Fibroblast of mammary gland (primary cell): ENCODE results near the gene BPTF.
A peak's percentile ranks its signal among the peaks of the same experiment; 100 is the strongest.

Experiments used
- DNase-seq: peaks from one replicate; pipeline ENCODE4 v3.0.0-alpha.2; 2010; ENCODE audit warnings: low read depth
- H3K4me3 ChIP-seq: 2 replicates; pipeline ENCODE4 v1.5.1; 2011; ENCODE audit warnings: low read depth, mild to moderate bottlenecking, low read length, moderate library complexity; ENCODE audit not compliant: control insufficient read depth
- TF ChIP-seq, protein P1 (sequence below): conservative IDR thresholded peaks from 2 replicates; pipeline ENCODE4 v1.5.1; 2011; ENCODE audit warnings: low read depth, low read length, inconsistent platforms; ENCODE audit not compliant: control insufficient read depth, insufficient read depth

The BPTF gene, protein sequence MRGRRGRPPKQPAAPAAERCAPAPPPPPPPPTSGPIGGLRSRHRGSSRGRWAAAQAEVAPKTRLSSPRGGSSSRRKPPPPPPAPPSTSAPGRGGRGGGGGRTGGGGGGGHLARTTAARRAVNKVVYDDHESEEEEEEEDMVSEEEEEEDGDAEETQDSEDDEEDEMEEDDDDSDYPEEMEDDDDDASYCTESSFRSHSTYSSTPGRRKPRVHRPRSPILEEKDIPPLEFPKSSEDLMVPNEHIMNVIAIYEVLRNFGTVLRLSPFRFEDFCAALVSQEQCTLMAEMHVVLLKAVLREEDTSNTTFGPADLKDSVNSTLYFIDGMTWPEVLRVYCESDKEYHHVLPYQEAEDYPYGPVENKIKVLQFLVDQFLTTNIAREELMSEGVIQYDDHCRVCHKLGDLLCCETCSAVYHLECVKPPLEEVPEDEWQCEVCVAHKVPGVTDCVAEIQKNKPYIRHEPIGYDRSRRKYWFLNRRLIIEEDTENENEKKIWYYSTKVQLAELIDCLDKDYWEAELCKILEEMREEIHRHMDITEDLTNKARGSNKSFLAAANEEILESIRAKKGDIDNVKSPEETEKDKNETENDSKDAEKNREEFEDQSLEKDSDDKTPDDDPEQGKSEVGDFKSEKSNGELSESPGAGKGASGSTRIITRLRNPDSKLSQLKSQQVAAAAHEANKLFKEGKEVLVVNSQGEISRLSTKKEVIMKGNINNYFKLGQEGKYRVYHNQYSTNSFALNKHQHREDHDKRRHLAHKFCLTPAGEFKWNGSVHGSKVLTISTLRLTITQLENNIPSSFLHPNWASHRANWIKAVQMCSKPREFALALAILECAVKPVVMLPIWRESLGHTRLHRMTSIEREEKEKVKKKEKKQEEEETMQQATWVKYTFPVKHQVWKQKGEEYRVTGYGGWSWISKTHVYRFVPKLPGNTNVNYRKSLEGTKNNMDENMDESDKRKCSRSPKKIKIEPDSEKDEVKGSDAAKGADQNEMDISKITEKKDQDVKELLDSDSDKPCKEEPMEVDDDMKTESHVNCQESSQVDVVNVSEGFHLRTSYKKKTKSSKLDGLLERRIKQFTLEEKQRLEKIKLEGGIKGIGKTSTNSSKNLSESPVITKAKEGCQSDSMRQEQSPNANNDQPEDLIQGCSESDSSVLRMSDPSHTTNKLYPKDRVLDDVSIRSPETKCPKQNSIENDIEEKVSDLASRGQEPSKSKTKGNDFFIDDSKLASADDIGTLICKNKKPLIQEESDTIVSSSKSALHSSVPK (N-terminal part only)

DNA sequence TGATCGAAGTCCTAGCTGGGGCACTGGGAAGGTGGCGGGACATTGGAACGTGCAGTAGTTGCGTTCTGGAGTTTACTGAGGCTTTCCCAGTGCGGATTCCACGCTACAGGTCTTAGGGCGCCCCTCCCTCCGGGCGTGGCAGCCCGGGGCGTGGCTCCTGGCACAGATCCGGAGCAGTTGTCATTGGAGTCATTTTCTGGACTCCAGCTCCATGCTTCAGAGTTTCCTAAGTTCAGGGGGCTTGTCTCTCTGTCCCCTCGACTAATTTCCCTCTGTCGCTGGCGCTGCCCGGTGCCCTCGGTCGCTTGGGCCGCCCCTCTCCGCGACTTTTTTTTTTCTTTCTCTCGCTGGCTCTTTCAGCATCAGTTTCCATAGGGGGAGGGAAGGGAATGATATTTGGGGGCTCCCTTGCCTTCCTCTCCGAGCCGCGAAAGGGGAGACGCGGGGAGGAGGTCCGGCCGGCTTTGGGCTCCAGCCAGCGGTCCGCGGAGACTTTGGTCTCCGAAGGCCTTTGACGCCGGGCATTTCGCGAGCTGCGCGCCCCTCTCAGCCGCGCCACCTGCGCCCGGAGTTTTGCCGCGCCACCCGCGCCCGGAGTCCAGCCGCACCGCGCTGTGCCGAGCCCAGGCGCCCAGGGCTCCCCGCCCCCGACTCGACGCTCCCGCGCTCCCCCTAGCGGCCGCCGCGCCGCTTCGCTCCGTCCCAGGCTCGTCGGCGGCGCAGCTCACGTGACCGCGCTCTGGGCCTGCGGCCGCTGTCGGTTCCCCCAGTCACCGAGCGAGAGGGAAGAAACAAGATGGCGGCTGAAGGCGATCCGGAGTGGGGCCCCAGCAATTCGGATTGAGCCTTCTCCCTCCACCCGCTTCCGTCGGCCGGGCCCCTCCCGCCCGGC, at the start of gene BPTF:
Gene BPTF (plus strand): TSS at position 769 of the 892 bp plus-strand sequence. CDS start 222 bp downstream, outside the sequence.
- TF ChIP-seq, protein P1, sequence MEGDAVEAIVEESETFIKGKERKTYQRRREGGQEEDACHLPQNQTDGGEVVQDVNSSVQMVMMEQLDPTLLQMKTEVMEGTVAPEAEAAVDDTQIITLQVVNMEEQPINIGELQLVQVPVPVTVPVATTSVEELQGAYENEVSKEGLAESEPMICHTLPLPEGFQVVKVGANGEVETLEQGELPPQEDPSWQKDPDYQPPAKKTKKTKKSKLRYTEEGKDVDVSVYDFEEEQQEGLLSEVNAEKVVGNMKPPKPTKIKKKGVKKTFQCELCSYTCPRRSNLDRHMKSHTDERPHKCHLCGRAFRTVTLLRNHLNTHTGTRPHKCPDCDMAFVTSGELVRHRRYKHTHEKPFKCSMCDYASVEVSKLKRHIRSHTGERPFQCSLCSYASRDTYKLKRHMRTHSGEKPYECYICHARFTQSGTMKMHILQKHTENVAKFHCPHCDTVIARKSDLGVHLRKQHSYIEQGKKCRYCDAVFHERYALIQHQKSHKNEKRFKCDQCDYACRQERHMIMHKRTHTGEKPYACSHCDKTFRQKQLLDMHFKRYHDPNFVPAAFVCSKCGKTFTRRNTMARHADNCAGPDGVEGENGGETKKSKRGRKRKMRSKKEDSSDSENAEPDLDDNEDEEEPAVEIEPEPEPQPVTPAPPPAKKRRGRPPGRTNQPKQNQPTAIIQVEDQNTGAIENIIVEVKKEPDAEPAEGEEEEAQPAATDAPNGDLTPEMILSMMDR, result peak; percentile 41
- peak within 1 kb of the TSS; percentile 87 for H3K4me3 ChIP-seq
- DNase-seq, result peak; percentile 84

DNA sequence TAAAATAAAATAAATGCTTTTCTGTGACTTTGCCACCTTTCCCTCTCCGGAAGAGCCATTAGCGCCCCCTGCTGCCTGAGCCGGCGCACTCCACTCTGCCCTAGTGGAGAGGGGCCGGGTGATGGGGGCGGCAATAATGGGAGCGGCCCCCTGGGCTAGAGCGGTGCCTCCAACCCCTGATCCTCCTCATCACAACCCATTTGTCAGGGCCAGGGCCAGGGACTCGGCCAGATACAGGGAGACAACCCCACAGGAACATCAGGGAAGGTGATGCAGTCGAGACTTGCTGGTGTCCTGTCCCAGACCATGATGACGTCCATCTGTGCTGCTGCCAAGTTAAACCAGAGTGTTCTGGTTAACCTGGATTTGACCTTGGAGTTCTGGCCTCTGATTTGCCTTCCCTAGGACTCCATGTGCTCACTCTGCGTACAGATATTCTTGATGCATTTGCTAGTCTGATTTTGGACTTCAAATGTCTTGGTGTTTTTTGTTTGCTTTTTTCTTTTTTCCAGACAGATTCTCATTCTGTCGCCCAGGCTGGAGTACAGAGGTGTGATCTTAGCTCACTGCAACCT, 46.1 kb upstream of the BPTF start:
- peak; percentile 92 for DNase-seq
- no peak overlapping the region for H3K4me3 ChIP-seq
- TF ChIP-seq, protein P1, result peak; percentile 55

DNA sequence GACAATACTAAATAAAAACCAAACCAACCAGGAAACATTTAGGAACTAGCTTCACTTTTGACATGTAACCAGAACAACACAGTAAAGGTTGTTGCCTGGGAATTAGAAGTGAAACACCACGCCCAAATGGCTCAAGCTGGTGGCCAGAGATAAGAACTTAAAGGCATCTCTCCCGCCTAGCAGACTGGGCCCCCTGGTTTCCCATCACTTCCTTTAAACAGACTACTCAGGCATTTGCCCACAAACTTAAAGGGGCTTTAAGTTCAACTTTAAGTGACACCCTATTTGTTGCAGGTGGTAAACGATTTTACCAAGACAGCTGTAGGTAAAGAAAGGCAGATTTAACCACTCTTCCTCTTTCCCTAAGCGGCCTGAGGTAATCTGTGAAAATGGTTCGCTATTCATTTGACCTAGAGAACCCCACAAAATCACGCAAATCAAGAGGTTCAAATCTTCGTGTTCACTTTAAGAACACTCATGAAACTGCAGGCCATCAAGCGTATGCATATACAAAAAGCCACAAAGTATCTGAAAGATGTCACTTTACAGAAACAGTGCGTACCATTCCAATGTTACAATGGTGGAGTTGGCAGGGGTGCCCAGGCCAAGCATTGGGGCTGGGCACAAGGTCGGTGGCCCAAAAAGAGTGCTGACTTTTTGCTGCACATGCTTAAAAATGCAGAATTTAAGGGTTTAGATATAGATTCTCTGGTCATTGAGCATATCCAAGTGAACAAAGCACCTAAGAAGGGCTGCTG, 40.8 kb upstream of the BPTF start:
- H3K4me3 ChIP-seq, result no peak overlapping the region
- DNase-seq, result no peak
- TF ChIP-seq, protein P1, result no peak

DNA sequence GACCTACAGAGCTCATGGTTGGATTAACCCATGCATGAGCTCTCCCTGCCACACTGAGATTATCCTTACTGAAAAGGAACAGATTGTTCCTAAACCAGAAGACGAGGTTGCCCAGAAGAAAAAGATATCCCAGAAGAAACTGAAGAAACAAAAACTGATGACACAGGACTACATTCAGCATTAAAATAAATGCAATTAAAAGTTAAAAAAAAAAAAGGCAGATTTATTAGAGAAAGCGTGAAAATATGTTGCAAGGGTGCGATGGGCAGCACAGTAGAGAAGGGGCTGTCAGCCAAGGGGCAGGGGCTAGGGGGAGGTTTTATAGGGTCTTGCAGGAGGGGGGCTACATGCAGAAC, 40.2 kb upstream of the BPTF start:
- DNase-seq, result no peak
- H3K4me3 ChIP-seq, result no peak overlapping the region
- TF ChIP-seq, protein P1, result no peak

DNA sequence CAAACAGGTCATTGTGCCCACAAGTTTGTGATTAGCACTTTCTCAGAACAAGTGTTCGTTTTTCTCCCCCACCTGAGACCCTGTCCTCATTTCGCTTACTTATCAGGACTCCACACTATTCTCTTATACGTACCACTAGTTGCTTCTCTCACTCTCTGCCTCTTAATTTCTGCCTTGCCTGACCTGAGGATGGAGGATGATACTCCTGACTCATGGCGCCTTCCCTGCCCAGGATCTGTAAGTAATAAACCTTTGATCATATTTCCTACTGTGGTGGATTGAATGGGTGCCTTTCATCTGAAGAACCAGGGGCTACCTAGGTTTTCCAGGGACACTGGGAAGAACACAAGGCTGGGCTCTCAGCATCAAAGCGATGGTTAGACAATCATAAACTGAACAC, 39.8 kb upstream of the BPTF start:
- H3K4me3 ChIP-seq, result no peak overlapping the region
- no peak for DNase-seq
- TF ChIP-seq, protein P1, result no peak
